ENCODE results near the gene PLCB3.

The PLCB3 gene

GRCh38 chr11:64288353-64288750, 37.0 kb downstream of the PLCB3 start:
- no peak for TF ChIP-seq CTCF (IDR thresholded peaks at IDR 0.05)

- no peak for TF ChIP-seq CTCF (IDR thresholded peaks at IDR 0.05)
These were observed 37.8 kb downstream of the PLCB3 start for GRCh38 chr11:64289002-64289564.

DNA sequence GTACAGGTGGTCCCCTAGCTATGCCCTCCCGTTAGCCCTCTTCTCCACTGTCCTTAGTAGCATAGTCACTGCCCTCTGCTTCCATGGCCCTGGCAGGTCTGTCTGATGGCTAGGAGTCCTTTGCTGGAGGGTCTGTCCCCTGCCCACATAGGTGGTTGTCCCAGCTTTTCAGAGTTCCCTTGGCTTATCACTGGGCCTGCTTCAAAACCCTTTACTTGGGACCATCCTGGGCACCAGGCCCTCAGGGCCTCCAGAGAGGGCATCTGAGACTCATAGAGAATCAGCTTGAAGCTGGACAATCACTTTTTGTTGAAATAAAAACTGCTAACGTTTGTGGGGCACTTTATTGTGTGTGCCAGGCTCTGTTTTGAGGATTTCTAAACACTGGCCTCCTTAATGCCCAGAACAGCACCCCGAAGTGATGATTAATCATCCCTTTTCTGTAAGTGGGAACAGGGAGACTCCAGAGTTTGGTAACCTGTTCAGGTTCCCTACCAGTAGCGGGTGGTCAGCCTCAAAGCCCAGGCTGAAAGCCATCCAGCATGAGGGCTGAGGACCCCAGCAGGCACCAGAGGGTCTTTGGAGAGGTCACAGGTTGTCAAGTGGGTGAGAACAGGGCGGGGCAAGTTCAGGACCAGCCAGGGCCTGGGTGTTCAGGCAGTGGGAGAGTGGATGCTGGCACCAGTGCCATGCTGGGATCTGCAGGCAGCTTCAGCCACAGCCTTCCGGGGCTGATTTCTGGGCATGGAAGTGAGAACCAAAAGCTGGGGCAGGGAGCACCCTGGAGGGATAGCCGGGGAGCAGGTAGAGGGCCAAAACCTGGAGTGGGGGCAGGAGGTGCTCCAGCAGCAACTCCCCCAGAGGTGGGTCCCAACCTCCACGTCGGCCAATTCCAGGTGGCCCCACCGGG, 39.3 kb downstream of the PLCB3 start:
- no peak for TF ChIP-seq CTCF (IDR thresholded peaks at IDR 0.05)

- no peak for TF ChIP-seq CTCF (IDR thresholded peaks at IDR 0.05)
These were observed 40.0 kb downstream of the PLCB3 start, which contains the start of gene KCNK4 for GRCh38 chr11:64291262-64291751. KCNK4 (plus strand) TSS chr11:64291302; CDS start chr11:64293019, 1,717 bp downstream.

- no peak for TF ChIP-seq CTCF (IDR thresholded peaks at IDR 0.05)
These were observed 40.6 kb downstream of the PLCB3 start for GRCh38 chr11:64291752-64292459.

- TF ChIP-seq CTCF (IDR thresholded peaks at IDR 0.05): no peak
These were observed 41.3 kb downstream of the PLCB3 start for GRCh38 chr11:64292460-64293254.

DNA sequence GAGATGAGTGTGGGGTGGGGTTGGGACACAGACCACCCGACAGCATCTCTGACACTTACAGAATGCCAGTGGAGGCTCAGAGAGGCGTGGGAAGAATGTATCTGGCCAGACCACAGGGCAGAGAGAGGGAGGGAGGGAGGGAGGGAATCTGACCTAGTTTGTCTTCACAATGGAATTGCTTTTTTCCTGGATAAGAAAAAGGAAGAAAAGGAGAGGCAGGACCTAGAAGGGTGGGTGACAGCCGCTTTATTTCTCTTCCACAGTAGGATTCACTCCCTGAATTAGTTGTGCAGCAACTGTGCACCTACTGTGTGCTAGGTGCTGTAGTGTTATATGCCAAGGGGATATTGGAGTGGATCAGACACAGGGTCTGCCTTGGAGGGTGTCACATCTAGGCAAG, 43.4 kb downstream of the PLCB3 start:
- no peak for TF ChIP-seq CTCF (IDR thresholded peaks at IDR 0.05)
